Measurements from ENCODE around the gene CPE.

GRCh38 chr4:165448700-165449099, 69.9 kb downstream of the CPE start:
- TF ChIP-seq CTCF (IDR thresholded peaks at IDR 0.05) (no peak), POLR2AphosphoS5 (IDR thresholded peaks at IDR 0.05) (no peak), POLR2A (IDR thresholded peaks at IDR 0.05) (no peak), EP300 (IDR thresholded peaks at IDR 0.05) (no peak)
